Measurements from ENCODE around the gene AFAP1.

The AFAP1 gene

DNA sequence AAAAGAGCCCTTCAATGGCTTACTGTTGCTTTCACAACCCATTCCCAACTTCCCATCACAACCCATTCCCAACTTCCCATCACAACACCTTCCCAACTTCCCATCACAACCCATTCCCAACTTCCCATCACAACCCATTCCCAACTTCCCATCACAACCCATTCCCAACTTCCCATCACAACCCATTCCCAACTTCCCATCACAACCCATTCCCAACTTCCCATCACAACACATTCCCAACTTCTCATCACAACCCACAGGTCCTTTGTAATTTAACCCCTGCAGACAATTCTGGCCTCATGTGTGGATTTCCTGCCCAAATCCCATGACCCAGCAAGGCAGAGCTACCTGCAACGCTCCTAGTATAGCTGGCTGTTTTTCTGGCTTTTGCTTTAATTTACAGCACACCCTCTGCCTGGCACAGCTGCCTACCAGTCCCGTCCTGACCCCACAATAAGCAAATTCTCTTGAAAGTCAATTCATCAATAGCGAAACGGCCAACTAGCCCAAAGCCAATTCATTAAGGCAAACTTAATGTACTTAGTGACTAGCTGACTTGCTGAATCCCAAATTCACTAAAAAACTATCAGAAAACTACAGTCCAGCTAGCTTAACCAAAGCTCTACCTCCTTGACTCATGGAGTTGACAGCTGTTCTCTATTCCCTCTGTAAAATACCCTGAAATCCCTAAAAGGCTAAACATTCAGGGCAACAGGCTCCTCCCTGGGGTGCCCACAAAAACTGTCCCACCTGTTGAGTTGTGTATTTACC, 75.6 kb downstream of the AFAP1 start:
- peak; percentile 77 for FAIRE-seq

DNA sequence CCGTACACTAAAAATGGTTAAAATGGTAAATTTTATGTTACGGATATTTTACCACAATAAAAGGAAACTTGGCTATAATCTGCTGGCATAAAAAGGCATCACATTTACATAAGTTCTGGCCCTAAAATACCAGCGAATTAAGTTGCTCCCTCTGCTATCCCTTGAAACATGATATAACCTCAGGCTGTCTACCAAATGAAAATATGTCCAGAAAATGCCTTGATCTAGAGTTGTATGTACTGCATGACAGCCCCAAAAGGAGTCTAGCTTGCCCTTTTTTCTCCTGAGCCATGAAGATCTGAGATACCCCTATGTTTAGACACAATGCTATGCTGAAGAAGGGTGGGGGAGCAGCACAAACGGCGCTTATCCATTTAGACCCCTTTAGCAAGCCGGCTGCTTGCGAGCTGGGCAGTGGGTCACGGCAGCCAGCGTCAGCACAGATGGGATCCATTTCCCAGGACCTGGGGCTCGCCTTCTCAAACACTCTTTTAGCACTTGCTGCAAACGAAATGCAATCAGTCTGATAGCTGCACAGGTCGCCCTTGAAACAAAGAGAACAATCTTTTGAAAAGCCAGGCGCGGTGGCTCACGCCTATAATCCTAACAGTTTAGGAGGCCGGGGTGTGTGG, 77.0 kb downstream of the AFAP1 start:
- no peak for FAIRE-seq

DNA sequence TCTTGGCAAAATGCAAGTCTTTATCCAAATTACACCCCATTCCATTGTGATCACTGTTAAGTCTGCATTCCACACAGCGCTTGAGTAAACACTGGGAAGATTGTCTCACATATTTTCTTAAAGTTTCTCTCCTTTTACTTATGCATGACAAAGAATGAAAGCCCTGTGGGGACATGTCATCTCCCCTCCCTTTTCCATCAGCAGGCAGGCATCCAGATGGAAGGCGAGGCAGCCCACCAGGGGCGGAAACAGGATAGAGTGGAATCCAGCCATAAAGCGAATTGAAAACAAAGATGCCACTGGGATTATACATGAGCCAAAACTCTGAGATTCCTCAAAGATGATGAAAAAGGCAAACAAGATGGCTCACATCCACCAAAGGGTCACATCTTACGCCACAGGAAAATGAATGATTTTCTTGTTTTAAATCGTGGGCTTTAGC, 78.2 kb downstream of the AFAP1 start:
- no peak for FAIRE-seq

DNA sequence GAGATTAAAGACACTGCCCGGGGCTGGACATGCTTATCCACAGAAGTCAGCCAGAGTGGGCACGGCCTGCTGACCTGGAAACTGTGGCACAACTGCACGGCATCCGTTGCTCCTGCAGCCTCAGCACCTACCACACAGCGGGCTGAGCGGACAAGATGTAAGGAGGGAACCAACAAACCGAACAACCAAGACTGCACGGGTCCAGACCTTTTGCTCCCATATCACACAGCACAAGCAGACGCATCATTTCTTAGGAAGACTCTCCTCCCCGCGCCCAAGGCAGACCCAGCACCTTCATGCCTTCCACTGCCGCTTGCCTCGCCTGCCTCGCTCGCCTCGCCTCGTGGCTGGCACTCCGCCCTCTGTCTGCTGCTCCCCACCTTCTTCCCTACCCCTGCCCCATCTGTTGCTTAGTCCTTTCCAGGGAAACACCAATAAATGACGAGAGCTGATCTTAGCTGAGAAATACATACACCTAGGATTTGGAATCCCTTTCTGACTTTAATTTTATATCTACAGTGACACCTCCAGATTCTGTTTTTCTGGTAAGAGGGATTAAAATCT, 79.0 kb downstream of the AFAP1 start:
- no peak for FAIRE-seq

DNA sequence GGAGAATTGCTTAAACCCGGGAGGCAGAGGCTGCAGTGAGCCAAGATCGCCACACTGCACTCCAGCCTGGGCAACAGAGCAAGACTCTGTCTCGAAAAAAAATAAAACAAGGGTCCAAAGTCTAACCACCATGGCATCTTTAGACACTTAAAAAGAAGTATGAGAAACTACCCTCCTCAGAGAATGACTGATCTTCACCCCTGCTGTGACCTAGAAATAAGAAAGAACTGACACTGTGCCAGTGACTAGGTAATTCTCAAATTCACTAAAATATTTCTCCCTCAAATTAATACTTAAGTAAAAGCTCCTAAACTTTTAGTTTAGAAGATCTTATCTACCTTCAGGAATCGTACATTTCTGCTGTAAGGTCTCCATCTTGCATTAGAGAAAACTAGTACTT, 80.3 kb downstream of the AFAP1 start:
- no peak for FAIRE-seq

DNA sequence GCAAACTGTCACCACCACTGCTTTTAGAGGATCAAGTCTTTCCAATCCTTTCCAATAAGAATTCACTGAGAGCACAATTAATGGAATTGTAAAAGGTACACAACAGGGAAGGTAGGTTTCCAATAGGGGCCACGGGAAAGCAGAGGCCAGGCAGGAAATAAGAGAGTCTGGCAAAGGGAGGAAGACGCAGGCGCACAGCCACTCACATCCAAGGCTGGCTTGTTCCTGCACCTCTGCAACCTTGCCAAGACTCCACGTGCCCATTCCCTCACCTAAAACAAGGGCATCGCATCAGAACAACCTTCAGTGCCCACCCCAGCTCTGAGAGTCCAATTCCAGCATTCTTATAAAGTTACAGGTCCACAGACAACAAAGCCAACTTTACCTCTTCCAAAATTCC, 81.2 kb downstream of the AFAP1 start:
- no peak for FAIRE-seq

DNA sequence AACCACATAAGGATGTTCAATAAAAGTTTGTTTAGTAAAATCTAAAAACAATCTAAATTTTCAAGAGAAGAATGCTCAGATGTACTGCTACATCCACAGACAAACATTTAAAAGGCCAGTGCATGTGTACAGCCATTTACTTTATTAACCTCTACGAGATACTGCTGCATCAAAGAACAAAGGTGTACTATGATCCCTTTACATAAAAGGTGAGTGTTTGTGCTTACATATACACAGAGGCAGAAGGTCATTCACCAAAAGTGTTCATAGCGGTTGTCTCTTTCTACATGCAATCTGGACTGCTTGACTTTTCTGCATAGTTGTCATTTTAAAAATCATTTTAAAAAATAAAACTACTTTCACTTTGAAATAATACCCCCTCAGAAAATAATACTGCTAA, 81.7 kb downstream of the AFAP1 start:
- no peak for FAIRE-seq

DNA sequence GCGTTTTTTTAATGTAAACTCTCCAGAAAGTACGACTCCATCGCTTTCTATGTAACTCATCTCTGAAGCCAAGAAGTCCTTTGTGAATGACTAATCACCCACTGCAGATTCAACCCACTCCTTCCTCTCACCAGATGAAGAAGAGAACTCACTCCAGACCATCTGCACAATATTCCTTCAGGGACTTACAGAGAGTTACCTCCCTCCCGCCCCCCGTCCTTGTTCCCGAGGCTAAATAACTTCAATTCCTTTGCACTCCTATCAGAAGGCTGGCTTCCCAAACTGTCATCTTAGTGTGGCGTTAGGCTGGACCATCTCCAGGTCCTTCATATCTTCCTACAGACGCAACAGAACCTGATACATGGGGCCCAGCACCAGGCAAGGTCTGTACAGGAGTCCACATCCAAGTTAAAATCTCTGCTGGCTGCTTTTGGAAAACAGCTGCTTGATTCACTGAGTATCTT, 82.4 kb downstream of the AFAP1 start:
- no peak for FAIRE-seq

DNA sequence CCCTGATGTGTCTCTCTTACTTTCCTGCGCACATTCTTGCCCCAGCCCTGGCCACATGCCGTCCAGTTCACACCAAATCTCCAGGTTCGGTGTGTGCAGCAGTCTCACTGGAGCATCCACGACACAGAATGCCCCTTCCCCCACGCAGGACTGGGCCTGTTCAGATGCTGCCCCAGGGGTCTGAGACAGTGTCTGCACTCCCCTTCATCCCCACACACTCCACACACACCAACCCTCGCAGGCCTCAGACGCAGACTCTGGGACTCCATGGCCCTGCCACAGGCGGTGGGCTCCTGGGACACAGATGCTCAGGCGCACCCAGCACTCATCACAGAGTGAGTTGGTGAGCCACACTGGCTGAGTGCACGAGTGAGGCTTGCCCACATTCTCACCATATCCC, 83.9 kb downstream of the AFAP1 start:
- FAIRE-seq, result no peak

DNA sequence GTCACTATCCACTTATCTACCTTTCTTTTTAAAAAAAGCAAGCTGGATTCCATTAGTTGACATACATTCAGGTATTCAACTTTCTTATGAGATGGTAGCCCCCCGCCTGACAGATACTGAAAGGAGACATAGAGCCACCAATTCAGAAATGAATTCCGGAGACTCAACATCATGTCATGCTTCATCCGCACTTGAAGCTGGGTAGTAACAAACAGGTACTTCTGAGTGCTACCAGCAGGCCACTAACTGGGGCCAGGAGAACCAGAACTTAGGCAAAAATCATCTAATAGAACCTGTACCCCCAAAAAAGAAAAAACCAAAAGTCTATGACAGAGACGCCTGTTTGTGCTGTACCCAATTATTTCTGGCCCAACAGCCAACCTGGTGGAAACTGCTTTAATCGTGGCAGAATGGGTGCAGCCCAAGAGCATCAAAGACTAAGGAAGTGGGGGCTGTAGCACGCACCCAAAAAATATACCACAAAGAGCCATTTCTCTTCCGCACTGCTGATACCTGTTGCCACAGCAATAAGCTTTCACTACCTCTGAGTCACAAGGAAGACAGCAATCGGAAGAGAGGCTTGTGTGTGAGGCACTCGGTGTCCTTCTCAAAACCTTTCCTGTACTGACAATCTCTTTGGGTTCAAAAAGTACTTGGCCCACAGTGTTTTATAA, 84.8 kb downstream of the AFAP1 start:
- FAIRE-seq, result no peak

DNA sequence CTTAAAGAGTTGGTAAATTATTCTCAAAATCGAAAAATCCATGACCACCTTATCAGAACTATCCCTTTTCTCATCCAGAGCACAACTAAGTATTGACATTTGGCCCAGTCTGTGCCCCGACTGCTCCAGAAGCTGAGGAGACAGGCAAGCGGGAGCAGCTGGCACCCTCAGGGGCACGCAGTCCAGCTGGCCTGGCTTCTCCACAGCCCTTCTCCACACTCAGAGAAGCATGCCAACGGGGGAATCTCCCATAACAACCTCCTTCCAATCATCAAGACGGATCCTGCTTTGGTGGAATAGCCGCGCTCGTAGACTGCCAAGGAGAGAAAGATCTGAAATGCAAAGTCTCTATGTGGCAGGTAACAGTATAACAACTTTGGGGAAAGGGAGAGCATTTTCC, 85.4 kb downstream of the AFAP1 start:
- FAIRE-seq, result no peak

DNA sequence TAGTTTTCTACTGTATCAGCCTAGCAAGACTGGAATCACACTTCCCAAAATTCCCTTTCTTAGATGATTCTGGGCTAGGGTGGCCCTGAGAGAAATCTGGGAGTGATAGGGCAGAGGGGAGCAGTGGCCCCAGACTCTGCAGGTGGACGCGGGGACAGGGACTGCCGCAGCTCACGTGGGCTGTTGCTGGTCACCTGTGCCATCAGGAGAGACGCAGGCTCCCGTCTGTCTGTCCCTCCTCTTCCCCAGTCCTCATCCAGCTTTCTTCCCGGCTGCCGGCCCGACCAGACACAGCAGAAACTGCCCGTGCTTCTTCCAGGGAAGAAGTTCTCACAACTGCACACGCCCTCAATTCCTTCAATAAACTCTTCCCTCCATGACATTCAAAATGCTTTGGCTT, 86.4 kb downstream of the AFAP1 start:
- no peak for FAIRE-seq

DNA sequence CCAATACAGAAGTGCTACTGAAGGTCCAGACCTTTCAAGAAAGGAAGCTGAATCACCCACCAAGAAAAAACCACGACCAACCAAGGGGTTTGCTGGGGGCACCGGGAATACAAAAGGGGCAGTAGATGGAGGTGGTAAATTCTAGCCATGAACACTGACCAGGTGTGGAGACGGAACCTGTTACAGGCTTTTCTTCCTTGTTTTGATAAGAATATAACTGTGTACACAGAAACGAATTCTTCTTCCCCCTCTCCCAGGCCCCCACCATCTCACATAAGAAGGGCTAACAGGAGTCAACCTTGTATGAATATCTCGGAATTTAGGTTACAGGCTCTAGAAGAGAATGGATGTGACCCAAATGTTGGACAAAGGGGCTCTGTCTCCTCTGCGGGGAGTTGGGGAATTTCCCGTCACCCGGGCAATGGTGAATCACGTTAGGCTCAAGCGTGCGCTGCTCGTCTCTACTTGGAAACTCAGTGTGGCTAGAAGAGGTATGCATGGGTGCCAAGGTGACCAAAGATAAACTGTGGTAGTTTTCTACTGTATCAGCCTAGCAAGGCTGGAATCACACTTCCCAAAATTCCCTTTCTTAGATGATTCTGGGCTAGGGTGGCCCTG, 87.0 kb downstream of the AFAP1 start:
- no peak for FAIRE-seq

DNA sequence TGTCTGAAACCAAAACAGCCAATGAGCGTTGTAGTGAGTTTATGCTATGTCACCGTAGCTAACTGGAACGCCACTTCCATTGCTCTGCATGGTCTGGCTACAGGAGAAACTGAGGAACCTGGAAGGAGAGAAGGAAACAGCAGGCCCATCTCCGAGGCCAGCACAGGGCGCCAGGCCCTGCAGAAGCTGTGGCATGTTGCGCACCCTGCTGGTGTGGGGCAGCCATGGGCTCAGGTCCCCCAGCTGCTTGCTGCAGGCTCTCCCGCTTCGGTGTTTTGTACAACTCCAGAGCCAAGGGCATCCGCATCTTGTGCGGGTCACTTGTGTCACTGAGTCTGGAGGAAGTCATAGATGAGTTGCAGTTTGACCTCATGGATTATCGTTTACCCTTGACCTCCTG, 89.2 kb downstream of the AFAP1 start:
- no peak for FAIRE-seq

DNA sequence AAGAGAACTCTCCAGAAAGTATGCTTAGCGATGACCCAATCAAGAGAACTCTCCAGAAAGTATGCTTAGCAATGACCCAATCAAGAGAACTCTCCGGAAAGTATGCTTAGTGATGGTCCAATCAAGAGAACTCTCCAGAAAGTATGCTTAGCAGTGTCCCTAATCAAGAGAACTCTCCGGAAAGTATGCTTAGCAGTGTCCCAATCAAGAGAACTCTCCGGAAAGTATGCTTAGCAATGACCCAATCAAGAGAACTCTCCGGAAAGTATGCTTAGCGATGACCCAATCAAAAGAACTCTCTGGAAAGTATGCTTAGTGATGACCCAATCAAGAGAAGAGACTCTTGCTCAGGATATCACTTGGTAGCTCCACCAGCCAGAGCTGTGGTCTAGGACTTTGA, 92.5 kb downstream of the AFAP1 start:
- no peak for FAIRE-seq

DNA sequence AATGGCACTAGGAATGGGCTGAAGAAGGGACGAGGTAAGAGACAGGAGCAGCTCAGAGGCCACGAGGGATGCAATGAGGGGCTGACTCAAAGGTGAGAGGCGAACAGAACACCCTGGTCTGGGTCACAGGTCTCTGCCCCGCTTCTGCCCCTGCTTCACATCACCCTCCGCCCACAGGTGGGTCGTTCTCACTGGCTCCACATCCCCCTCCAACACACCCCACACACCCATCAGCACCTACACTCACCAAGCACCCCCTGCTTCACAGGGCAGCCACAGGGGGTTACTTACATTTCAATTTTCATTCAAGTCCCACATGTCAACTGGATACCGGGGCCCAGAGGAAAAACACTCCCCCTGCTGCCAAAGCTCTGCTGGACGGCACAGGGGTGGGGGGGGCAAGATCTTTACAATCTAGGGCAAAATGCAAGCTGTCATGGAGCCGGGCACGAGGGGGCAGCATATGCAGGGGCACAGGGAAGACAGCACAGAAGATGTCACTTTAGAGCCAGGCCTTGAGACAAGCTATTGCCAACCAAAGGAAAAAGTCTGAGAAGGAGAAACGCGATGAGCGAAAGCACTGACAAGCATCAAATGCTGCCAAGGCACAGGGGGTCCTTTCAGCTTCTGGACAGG, 94.0 kb downstream of the AFAP1 start:
- no peak for FAIRE-seq

DNA sequence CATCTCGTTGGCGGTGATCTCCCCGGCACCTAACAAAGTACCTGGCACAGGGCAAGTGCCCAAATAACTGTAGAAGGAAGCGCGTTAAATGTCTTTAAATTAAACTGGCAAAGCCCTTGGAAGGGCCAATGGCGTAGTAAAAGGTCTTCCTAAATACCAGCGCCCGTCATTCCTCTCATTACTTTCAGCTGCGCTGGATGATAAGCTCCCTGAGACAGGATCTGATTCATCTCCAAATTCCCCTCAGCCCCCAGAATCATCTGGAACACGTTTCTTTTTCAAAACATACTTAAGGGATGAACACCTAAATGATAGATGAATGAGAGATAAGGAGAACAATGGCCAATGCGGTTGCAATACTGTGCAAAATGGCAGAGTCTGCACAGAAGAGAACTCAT, 95.1 kb downstream of the AFAP1 start:
- no peak for FAIRE-seq

DNA sequence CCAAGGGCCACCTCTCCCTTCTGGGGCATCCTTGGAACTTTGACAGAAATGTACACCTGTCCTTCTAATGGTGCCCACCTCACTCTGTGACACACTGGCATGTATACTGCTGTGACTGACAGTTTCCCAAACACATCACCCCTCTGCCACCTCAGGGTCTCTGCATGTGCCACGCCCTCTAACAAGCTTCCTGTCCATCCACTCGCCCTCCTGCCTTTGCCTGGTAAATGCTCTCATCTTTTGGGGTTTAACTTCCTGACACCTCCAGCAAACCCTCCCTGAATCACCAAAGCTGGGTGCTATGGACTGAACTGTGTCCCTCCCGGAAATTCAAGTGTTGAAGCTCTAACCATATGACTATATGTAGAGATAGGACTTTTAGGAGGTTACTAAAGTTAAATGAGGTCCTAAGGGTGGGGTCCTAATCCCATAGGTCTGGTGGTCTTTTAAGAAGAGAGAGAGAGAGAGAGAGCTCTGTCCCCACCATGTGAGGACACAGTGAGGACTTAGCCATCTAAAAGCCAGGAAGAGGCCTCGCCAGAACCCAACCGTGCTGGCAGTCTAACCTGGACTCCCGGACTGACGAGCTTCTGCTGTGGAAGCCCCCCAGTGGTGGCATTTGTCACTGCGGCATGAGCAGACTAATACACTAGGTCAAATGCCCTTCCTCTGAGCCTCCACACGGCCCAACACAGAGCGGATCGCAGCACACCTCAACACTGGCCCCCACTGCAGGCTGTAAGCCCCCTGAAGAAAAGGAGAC, 95.6 kb downstream of the AFAP1 start:
- FAIRE-seq, result no peak

DNA sequence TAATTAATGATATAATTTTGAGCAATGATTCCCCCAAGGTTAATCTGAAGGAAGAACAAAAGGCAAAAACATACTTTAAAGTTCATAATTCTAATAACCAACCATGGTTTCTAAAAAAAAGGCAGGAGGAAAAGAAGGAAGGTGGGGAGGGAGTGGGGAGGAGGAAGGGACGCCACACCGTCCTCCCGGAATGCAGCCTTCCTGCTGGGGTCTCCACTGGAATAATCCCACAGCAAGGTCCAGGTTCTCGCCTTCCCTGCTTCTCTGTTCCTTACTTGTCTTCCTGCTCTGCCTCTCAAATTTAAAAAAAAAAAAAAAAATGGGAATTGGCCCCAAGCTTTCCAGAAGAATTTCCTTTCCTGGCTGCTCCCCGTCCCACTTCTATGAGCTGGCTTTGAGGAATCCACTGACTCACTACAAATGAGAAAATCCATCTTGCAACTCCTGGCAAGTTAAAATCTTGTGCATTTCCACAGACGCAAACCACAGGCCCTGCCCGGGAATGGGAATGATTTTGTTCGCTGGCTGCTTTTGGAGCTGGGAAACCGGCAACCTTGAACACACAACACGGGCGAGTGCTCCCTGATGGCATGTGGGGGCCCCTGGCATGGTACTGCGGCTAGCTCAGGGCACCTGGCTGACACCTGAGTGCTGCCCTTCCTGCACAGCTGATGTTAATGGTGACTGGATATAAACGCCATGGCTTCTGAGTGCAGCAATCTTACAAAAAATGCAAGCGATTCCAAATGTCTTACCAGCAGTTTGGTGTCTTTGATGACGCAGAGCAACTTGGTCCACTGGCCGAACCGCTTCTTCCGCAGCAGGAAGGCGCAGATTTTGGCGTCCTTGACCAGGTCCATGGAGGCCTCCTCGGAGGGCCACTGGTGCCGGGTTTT, 97.0 kb downstream of the AFAP1 start:
- FAIRE-seq, result no peak

DNA sequence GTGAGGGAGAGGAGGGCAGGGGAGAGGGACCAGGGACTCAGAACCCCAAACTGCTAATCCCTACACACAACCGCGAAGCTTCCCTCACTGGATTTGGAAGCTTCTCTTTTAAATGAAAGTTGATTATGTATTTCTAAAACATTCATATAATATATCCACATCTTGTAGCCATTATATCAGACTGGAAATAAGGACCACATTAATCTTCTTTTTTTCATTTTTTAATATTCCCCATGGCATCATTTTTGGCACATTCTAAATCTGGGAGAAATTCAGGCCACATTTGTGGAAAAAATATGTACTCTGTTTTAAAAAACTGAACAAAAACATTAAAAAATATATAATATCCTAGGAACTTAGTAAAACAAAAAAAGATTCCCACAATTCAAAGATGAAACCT, 97.8 kb downstream of the AFAP1 start:
- FAIRE-seq, result no peak

DNA sequence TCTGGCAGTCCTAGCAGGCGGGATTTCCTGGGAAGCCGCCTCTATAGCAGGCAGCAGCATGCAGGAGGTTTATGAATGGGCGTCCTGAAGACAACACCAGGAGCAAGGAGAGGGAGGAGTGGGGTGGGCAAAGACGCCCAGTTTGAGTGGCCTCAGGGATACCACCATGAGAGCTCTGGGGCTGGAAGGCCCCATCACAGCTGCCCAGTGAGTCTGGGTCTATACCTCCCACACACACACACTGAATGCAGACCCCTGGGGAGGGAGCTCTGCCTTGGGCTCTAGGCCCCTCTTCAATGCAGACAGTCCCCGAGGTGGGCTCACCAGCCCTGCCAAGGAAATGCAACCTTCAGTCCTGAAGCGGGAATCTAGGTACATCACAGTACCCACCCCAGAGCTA, 98.6 kb downstream of the AFAP1 start:
- FAIRE-seq, result no peak
